Measurements from ENCODE around the gene HRH1.

DNA sequence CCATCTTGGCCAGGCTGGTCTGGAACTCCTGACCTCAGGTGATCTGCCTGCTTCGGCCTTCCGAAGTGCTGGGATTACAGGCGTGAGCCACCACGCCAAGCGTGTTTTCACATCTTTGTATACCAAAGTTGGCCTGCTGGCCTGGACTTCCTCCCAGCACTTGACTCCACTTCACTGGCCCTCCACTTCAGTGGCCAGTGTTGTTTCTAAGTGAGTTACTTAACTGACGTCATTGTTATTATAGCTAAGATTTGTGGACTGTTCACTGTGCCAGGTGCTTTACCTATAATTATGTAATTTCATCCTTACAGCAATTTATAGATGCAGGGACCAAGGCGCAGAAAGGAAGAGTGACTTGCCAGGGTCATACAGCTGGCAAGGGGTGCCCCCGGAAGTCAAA, 52.0 kb downstream of the HRH1 start:
- TF ChIP-seq CTCF (IDR thresholded peaks at IDR 0.05) = no peak
- TF ChIP-seq POLR2A (IDR thresholded peaks at IDR 0.05) = no peak

All from esophagus squamous epithelium (tissue), 4 donors.